NK-92 treated with Interleukin-12 subunit alpha and Interleukin-12 subunit beta, amount 100 ng/mL, for 24 hours (cell line): ENCODE measurements around the gene JPH3.
"Not testable (repeated sequence)": the region's sequence is repeated elsewhere in the genome, so short reads cannot be mapped to it uniquely, and the experiment has no call there.

Experiments used
- DNase-seq: peaks from one replicate; lab custom pipeline; 2025; lab: John Stamatoyannopoulos, UW

The JPH3 gene

GRCh38 chr16:87654826-87655225 lies 52.5 kb downstream of the JPH3 start:
- no peak for DNase-seq

GRCh38 chr16:87656328-87656727 lies 54.0 kb downstream of the JPH3 start:
- no peak for DNase-seq

GRCh38 chr16:87657621-87658192 lies 55.4 kb downstream of the JPH3 start:
- no peak for DNase-seq

- DNase-seq: no peak
Measured at GRCh38 chr16:87658564-87659225, 56.4 kb downstream of the JPH3 start.

GRCh38 chr16:87661561-87661960 lies 59.3 kb downstream of the JPH3 start:
- no peak for DNase-seq

GRCh38 chr16:87662254-87663204 lies 60.2 kb downstream of the JPH3 start:
- no peak for DNase-seq

- no peak for DNase-seq
Measured at GRCh38 chr16:87664792-87665191, 62.5 kb downstream of the JPH3 start.

GRCh38 chr16:87665193-87665592 lies 62.9 kb downstream of the JPH3 start:
- no peak for DNase-seq

GRCh38 chr16:87666919-87667318 lies 64.6 kb downstream of the JPH3 start:
- DNase-seq: no peak

GRCh38 chr16:87667443-87667842 lies 65.1 kb downstream of the JPH3 start:
- no peak for DNase-seq

- DNase-seq: no peak
Measured at GRCh38 chr16:87667946-87668345, 65.6 kb downstream of the JPH3 start.

- no peak for DNase-seq
Measured at GRCh38 chr16:87669672-87670071, 67.4 kb downstream of the JPH3 start.

GRCh38 chr16:87671221-87671620 lies 68.9 kb downstream of the JPH3 start:
- DNase-seq: no peak

GRCh38 chr16:87671715-87672270 lies 69.5 kb downstream of the JPH3 start:
- no peak for DNase-seq

- DNase-seq: no peak
Measured at GRCh38 chr16:87674419-87674818, 72.1 kb downstream of the JPH3 start.

GRCh38 chr16:87675111-87675719 lies 72.9 kb downstream of the JPH3 start:
- DNase-seq: no peak

- no peak for DNase-seq
Measured at GRCh38 chr16:87677830-87678229, 75.5 kb downstream of the JPH3 start.

- DNase-seq: no peak
Measured at GRCh38 chr16:87678618-87679017, 76.3 kb downstream of the JPH3 start.

GRCh38 chr16:87679593-87680271 lies 77.4 kb downstream of the JPH3 start:
- DNase-seq: no peak

GRCh38 chr16:87680272-87680644 lies 78.0 kb downstream of the JPH3 start:
- DNase-seq: no peak

- not testable (repeated sequence) for DNase-seq
Measured at GRCh38 chr16:87681051-87681602, 78.8 kb downstream of the JPH3 start.
